HG03558 (cell line): ENCODE data around the gene LIPC.

ENCODE experiments used
- ATAC-seq: cut with Tn5 transposase; IDR thresholded peaks from one replicate; pipeline ENCODE4 v1.9.1; 2021; ENCODE audit warnings: moderate number of reproducible peaks; ENCODE audit not compliant: unreplicated experiment; ENCODE audit errors: extremely low read depth

Gene LIPC

GRCh38 chr15:58490086-58490887 lies 58.5 kb downstream of the LIPC start:
- no peak for ATAC-seq

DNA sequence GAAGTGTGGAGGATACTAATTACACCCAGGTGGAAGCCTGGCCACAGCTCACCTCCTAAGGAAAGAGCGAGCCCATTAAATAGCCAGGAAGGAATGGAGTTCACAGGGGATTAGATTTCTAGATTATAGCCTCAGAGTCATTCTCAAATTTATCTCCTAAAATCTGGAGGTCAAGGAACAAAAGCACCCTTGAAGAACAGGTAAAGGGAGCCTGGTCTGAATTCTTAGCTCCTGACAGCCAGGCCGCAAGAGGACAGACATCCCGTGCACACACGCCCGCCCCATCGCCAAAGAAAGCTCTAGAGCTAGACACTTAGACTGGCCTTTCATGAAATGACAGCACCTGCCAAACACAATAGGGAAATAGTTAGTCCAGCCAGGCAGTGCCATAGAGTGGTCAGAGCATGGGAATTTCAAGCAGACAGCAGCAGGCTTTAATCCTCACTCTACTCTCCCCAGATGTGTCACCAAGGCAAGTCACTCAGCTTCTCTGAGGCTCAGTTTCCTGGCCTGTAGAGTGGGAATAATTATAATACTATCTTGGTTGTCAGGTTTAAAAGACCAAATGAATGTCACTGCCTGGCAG lies 59.2 kb downstream of the LIPC start:
- ATAC-seq = no peak

- ATAC-seq = no peak
These were observed 59.9 kb downstream of the LIPC start for GRCh38 chr15:58491499-58492202.

- ATAC-seq = no peak
These were observed 61.0 kb downstream of the LIPC start for GRCh38 chr15:58492661-58493397.

- no peak for ATAC-seq
These were observed 62.8 kb downstream of the LIPC start for GRCh38 chr15:58494567-58494966.

DNA sequence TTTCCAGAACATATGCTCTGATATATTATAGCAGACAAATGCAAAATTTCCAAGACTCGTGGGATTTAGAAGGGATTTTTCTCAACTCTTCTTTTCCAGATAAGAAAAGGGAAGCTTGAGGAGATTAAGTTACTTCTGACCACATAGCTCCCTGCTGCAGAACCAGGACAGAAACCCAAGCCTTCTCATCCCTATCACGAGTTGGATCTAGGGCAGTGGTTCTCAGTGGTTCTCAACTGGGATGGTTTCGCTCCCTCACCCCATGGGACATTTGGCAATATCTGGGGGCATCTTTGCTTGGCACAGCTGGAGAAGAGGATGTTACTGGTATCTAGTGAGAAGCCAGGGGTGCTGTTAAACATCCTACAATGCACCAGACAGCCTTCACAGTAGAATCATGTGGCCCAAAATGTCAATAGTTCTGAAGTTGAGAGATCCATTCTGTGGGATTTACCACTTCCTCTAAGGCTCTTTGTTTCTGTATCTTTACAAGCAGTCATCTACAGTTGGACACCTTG lies 64.2 kb downstream of the LIPC start:
- ATAC-seq = no peak

GRCh38 chr15:58497046-58497785 lies 65.4 kb downstream of the LIPC start:
- ATAC-seq = no peak

DNA sequence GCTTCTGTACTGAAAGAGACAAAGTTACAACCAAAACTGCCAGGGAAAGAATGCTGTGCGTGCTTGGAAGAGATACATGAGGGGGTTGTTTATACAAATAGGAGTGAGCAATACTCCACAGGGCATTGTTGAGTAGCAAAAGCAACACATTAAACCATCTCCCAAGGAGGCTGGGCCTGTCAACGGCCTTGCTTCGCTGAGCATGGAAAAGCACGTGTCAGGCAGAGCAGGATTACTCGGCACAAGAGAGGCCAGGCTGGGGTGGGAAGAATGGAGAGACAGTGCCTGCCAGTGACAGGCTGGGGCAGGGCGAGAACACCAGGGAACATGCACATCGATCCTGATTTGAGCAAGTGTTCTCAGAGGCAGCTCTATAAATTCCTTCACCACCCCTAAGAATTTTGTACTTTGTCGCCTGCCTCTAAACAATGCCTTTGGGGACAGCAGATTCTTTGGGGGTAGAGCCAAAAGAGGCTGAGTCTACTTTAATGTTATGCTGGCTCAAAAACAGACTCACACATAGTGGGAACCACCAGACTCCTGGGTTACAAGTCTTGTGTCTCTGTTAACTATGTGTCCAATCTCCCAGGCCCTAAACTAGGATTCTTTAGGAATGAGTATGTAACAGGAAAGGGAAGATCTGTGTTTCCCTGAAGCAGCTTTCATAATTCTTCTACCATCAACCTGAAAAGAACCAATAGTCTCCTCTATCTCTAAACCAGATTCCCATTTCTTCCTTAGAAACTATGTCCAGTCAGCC lies 67.2 kb downstream of the LIPC start:
- ATAC-seq = no peak

DNA sequence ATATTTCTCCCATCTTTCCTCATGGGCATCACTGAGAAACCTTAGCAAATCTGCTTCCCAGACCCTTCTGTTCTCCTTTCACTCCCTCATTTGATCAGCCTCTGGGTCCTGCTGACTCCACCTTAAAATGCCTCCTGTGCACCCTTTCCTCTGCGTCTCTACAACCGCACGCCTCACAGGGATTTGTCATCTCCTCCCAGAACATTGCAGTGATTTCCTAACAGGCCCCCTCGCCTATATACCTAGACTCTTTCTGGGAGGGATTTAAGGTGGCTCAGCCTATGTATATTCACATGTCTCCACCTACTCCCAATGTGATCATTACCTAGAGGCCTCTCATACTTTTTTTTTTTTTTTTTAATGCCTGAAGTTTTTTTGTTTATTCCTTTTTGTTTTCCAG lies 69.2 kb downstream of the LIPC start:
- ATAC-seq = no peak

- ATAC-seq = no peak
These were observed 69.9 kb downstream of the LIPC start for GRCh38 chr15:58501636-58502188.

GRCh38 chr15:58503139-58504027 lies 71.6 kb downstream of the LIPC start:
- no peak for ATAC-seq

GRCh38 chr15:58504674-58505234 lies 73.0 kb downstream of the LIPC start:
- no peak for ATAC-seq

GRCh38 chr15:58505581-58505980 lies 73.8 kb downstream of the LIPC start:
- no peak for ATAC-seq

- no peak for ATAC-seq
These were observed 74.3 kb downstream of the LIPC start for GRCh38 chr15:58506064-58506490.

- no peak for ATAC-seq
These were observed 75.2 kb downstream of the LIPC start for GRCh38 chr15:58506783-58507668.

GRCh38 chr15:58509556-58509955 lies 77.8 kb downstream of the LIPC start:
- ATAC-seq = no peak
